T-cell (primary cell): ENCODE results near the gene ARHGEF33. TPM values are rescaled to one million over a fixed set of nuclear protein-coding genes. Genes with fewer than 3 reads are reported as not detected.

Source experiments
- ATAC-seq, 4 experiments: fragments of 200-7000 bp in 3 of 4; fragments of 150-1000 bp in 1 of 4; cut with Tn5 transposase; replicated peaks in 1 of 4; 1 replicate in 3 of 4; 2 replicates in 1 of 4; pipeline ENCODE4 v1.10.0; 2021; ENCODE audit warnings: moderate library complexity in 3 of 4, mild to moderate bottlenecking in 2 of 4, moderate number of reproducible peaks in 1 of 4
- CTCF ChIA-PET, 2 donors: fragments of 300-600 bp; sonication (Branson Sonifier 250); formaldehyde crosslinking; loops; one replicate each; lab custom pipeline; 2022; ENCODE audit warnings: antibody characterized with exemption in 2 of 2; lab: Charles Lee
- POLR2A ChIA-PET, 2 donors: fragments of 300-600 bp; sonication (Branson Sonifier 250); formaldehyde crosslinking; loops; one replicate each; lab custom pipeline; 2022; ENCODE audit warnings: antibody characterized with exemption in 2 of 2; lab: Charles Lee
- DNase-seq, 35 experiments: peaks; one replicate each; pipeline versions ENCODE4 v3.0.0 to v3.0.0-alpha.2; 2013 to 2023
- H3K27ac ChIP-seq: one replicate; pipeline ENCODE4 v1.5.1; 2013; ENCODE audit warnings: low read length
- H3K27me3 ChIP-seq, 2 experiments: replicated peaks in 1 of 2; 1 replicate in 1 of 2; 2 replicates in 1 of 2; pipeline versions ENCODE4 v1.6.1 to v1.7.0; 2013; ENCODE audit warnings: low read length in 1 of 2, mixed read lengths in 1 of 2; ENCODE audit not compliant: control insufficient read depth in 2 of 2, insufficient read depth in 2 of 2; ENCODE audit errors: extremely low read depth in 1 of 2
- H3K36me3 ChIP-seq, 2 donors: 1 replicate in 1 of 2; 2 replicates in 1 of 2; pipeline versions ENCODE4 v1.6.1 to v1.7.0; 2013; ENCODE audit warnings: low read length in 1 of 2; ENCODE audit not compliant: control insufficient read depth in 2 of 2, insufficient read depth in 1 of 2; ENCODE audit errors: extremely low read depth in 1 of 2
- H3K4me1 ChIP-seq, 2 experiments: 1 replicate in 1 of 2; 2 replicates in 1 of 2; pipeline versions ENCODE4 v1.6.1 to v1.7.0; 2013; ENCODE audit warnings: low read length in 2 of 2, mixed read lengths in 1 of 2; ENCODE audit not compliant: insufficient read depth in 2 of 2, control insufficient read depth in 1 of 2; ENCODE audit errors: extremely low read depth in 1 of 2
- H3K4me3 ChIP-seq, 2 donors: 1 replicate in 1 of 2; 2 replicates in 1 of 2; pipeline versions ENCODE4 v1.5.1 to v1.7.0; 2013; ENCODE audit warnings: mild to moderate bottlenecking in 2 of 2, low read length in 1 of 2, moderate library complexity in 1 of 2; ENCODE audit not compliant: control insufficient read depth in 1 of 2; ENCODE audit errors: extremely low read depth in 1 of 2
- H3K9me3 ChIP-seq: 2 replicates; pipeline ENCODE4 v1.7.0; 2013
- H3K27ac Mint-ChIP-seq, 2 donors: one replicate each; pipeline ENCODE4 v1.8.0; 2020 to 2021; ENCODE audit warnings: mild to moderate bottlenecking in 2 of 2, mixed read lengths in 2 of 2
- H3K27me3 Mint-ChIP-seq, 2 donors: one replicate each; pipeline ENCODE4 v1.8.0; 2021 to 2022; ENCODE audit warnings: mixed read lengths in 2 of 2
- H3K36me3 Mint-ChIP-seq: one replicate; pipeline ENCODE4 v1.8.0; 2021; ENCODE audit warnings: mixed read lengths
- H3K4me1 Mint-ChIP-seq, 3 donors: one replicate each; pipeline ENCODE4 v1.8.0; 2020 to 2022; ENCODE audit warnings: mixed read lengths in 3 of 3, mild to moderate bottlenecking in 1 of 3
- H3K4me3 Mint-ChIP-seq, 3 donors: one replicate each; pipeline ENCODE4 v1.8.0; 2020 to 2022; ENCODE audit warnings: mild to moderate bottlenecking in 3 of 3, mixed read lengths in 3 of 3, moderate library complexity in 3 of 3
- H3K9me3 Mint-ChIP-seq, 3 donors: one replicate each; pipeline ENCODE4 v1.8.0; 2020 to 2022; ENCODE audit warnings: mixed read lengths in 3 of 3
- WGBS: methylation state at CpG from one replicate; pipeline ENCODE4 v1.1.5; 2013; ENCODE audit warnings: missing lambda C conversion rate; ENCODE audit not compliant: insufficient coverage; 5-methylcytosine and 5-hydroxymethylcytosine counted together
- total RNA-seq, 35 experiments: library from RNA in 6 of 35; stranded (reverse) in 6 of 35; fragments of 120-200 nt in 1 of 35; gene quantifications; one replicate each; pipeline versions ENCODE4 v1.2.1 to v1.2.4 and lab custom pipeline; 2013 to 2026

ARHGEF33 gene
- total RNA-seq, 5 donors from 2014 or later (not counting 1 experiment from before 2014, with no cell fraction given) = 0.15 to 0.26 (median 0.16) TPM; not detected in 2

DNA sequence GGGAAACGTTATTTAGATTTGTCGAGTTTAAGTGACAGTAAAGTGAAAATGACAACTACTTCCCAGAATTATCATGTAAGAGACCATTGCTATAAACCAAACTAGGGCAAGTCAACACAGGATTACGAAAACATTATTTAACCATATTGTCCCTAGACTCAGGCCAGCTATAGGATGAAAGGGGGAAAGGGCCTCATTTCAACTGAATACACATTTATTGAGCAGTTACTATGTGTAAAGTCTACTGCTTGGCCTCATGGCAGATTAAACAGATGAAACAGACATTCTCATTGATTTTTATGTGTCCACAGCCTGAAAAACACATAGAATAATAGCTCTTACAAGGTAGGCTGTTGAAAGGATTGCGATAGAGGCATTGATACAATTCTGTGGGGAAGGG is 32.7 kb downstream of the ARHGEF33 start:
- ChIA-PET CTCF (interaction anchor here in 1 of 2 donors (0.6 kb wide), 1 partner anchor 306 kb away, joined by 3 read pairs; no protein-coding TSS in a partner anchor), POLR2A (no interaction called here)
- WGBS = 100% methylated on average over 1 of the region's 4 CpGs

DNA sequence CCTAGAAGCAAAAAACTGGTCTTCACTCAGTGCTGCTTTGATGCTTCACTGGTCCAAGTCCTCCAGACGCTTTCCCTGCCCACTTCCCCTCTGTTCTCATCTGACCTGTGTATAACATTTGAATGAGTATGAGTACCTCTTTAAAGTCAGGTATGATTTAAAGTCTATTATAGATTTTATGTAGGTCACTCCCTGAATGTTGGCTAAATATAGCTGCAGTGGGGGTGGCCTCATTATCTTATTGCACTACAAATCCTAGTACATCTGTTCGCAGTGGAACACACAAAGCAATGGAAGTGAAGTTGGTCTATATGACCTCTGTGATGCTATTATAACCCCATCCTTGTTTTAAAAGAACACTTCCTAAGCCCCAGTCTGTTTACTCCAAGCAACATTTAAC is 33.2 kb downstream of the ARHGEF33 start:
- WGBS = no CpG with 5 or more reads among the region's 2 CpGs
- Histone ChIP-seq H3K27me3 (no peaks in the 10 kb centered on the region), H3K27ac (no peak overlapping the region), H3K4me3 (no peak overlapping the region), H3K4me1 (no peaks in the 10 kb centered on the region), H3K9me3 (no peaks in the 10 kb centered on the region), H3K36me3 (no peaks in the 10 kb centered on the region)
- H3K9me3 Mint-ChIP-seq = no peaks in the 10 kb centered on the region
- H3K27me3 Mint-ChIP-seq = peaks cover 0 to 2% of the 10 kb centered on the region in 2 donors
- ChIA-PET CTCF (interaction anchor here in 1 of 2 donors (0.6 kb wide), 1 partner anchor 305 kb away, joined by 3 read pairs; no protein-coding TSS in a partner anchor), POLR2A (no interaction called here)
- ATAC-seq (no peak), DNase-seq (no peak)
- no peaks in the 10 kb centered on the region for H3K4me1 Mint-ChIP-seq
- no peak overlapping the region for H3K4me3 Mint-ChIP-seq
- no peaks in the 10 kb centered on the region for H3K36me3 Mint-ChIP-seq
- H3K27ac Mint-ChIP-seq = no peak overlapping the region

More for the DNA sequence above, 32.7 kb downstream of the ARHGEF33 start:
- H3K27me3 Mint-ChIP-seq = peaks cover 0 to 2% of the 10 kb centered on the region in 2 donors
- H3K27me3 ChIP-seq = no peaks in the 10 kb centered on the region
- no peak for DNase-seq
- ATAC-seq = no peak
- H3K4me3 ChIP-seq = no peak overlapping the region
- no peak overlapping the region for H3K4me3 Mint-ChIP-seq
- no peaks in the 10 kb centered on the region for H3K4me1 Mint-ChIP-seq
- no peaks in the 10 kb centered on the region for H3K36me3 ChIP-seq
- no peaks in the 10 kb centered on the region for H3K9me3 Mint-ChIP-seq
- H3K9me3 ChIP-seq = no peaks in the 10 kb centered on the region
- H3K27ac Mint-ChIP-seq = no peak overlapping the region
- no peaks in the 10 kb centered on the region for H3K4me1 ChIP-seq
- H3K27ac ChIP-seq = no peak overlapping the region
- no peaks in the 10 kb centered on the region for H3K36me3 Mint-ChIP-seq

GRCh38 chr2:38925982-38926381 is 36.3 kb downstream of the ARHGEF33 start:
- Histone ChIP-seq H3K27me3 (no peaks in the 10 kb centered on the region), H3K4me3 (no peak overlapping the region), H3K9me3 (no peaks in the 10 kb centered on the region), H3K27ac (no peak overlapping the region), H3K4me1 (no peaks in the 10 kb centered on the region), H3K36me3 (no peaks in the 10 kb centered on the region)
- H3K36me3 Mint-ChIP-seq = no peaks in the 10 kb centered on the region
- no CpG with 5 or more reads among the region's 9 CpGs for WGBS
- H3K4me3 Mint-ChIP-seq = no peak overlapping the region
- H3K4me1 Mint-ChIP-seq = no peaks in the 10 kb centered on the region
- CTCF ChIA-PET = no interaction called here
- POLR2A ChIA-PET = no interaction called here
- DNase-seq = no peak
- no peak overlapping the region for H3K27ac Mint-ChIP-seq
- no peak for ATAC-seq
- peaks cover 0 to 2% of the 10 kb centered on the region in 2 donors for H3K27me3 Mint-ChIP-seq
- H3K9me3 Mint-ChIP-seq = no peaks in the 10 kb centered on the region

- ChIA-PET POLR2A (no interaction called here), CTCF (no interaction called here)
- H3K4me3 Mint-ChIP-seq = no peak overlapping the region
- ATAC-seq = no peak
- Histone ChIP-seq H3K27ac (no peak overlapping the region), H3K4me1 (no peaks in the 10 kb centered on the region), H3K27me3 (no peaks in the 10 kb centered on the region), H3K4me3 (no peak overlapping the region), H3K36me3 (no peaks in the 10 kb centered on the region), H3K9me3 (no peaks in the 10 kb centered on the region)
- H3K9me3 Mint-ChIP-seq = no peaks in the 10 kb centered on the region
- H3K4me1 Mint-ChIP-seq = no peaks in the 10 kb centered on the region
- H3K27ac Mint-ChIP-seq = no peak overlapping the region
- WGBS = no CpG with 5 or more reads among the region's 2 CpGs
- DNase-seq = no peak
- H3K36me3 Mint-ChIP-seq = no peaks in the 10 kb centered on the region
- peaks cover 6 to 8% of the 10 kb centered on the region in 2 donors for H3K27me3 Mint-ChIP-seq
These were observed 40.9 kb downstream of the ARHGEF33 start for GRCh38 chr2:38930600-38930999.

DNA sequence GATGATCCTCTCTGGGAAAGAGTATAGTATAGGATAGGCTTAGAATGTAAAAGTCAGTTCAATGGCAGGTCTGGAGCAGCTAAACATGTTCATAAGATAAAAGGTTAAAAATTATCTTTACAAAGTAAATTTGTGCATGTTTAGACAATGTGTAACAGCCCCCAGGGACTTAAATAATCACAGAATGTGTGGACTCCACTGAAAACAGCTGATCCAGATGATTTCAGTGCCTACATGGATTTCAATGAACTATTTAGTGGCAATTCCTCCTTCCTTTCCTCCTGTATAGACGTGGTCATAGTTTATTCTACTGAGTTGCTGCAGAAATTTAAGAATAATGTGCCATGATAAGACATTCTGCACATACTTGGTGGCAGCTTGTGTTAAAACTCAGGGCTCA is 42.9 kb downstream of the ARHGEF33 start:
- H3K4me1 Mint-ChIP-seq = no peaks in the 10 kb centered on the region
- WGBS = no CpG with 5 or more reads among the region's 1 CpG
- no peaks in the 10 kb centered on the region for H3K36me3 ChIP-seq
- no peak overlapping the region for H3K27ac Mint-ChIP-seq
- ChIA-PET CTCF (interaction anchor here in 1 of 2 donors (0.5 kb wide), 1 partner anchor 30 kb away, joined by 4 read pairs; no protein-coding TSS in a partner anchor), POLR2A (no interaction called here)
- H3K4me1 ChIP-seq = no peaks in the 10 kb centered on the region
- ATAC-seq (no peak), DNase-seq (no peak)
- H3K27me3 Mint-ChIP-seq = peaks cover 6 to 7% of the 10 kb centered on the region in 2 donors
- no peaks in the 10 kb centered on the region for H3K36me3 Mint-ChIP-seq
- H3K27me3 ChIP-seq = no peaks in the 10 kb centered on the region
- no peaks in the 10 kb centered on the region for H3K9me3 Mint-ChIP-seq
- no peaks in the 10 kb centered on the region for H3K9me3 ChIP-seq
- no peak overlapping the region for H3K4me3 Mint-ChIP-seq
- H3K4me3 ChIP-seq = no peak overlapping the region
- H3K27ac ChIP-seq = no peak overlapping the region

DNA sequence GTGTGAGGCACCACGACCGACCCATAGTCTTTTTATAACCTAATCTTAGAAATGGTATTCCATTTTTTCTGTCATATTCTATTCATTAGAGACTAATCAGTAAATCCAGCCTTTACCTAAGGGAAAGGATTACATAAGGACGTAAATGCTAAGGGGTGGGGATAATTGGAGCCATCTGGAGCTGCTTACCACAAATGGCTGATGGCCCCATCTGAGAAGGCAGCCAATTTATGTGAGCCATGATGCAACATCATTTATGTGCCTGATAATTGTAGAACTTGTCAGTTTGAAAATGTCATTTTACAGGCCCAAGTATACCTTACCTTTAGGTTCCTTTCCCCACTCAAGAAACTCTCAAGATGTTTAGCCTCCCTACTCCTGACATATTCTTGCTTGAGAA is 44.0 kb downstream of the ARHGEF33 start:
- Mint-ChIP-seq H3K9me3 (no peaks in the 10 kb centered on the region), H3K27me3 (peaks cover 6 to 7% of the 10 kb centered on the region in 2 donors), H3K4me3 (no peak overlapping the region), H3K27ac (no peak overlapping the region), H3K4me1 (no peaks in the 10 kb centered on the region), H3K36me3 (no peaks in the 10 kb centered on the region)
- POLR2A ChIA-PET = no interaction called here
- H3K4me3 ChIP-seq = no peak overlapping the region
- H3K27me3 ChIP-seq = no peaks in the 10 kb centered on the region
- no CpG with 5 or more reads among the region's 3 CpGs for WGBS
- H3K9me3 ChIP-seq = no peaks in the 10 kb centered on the region
- H3K27ac ChIP-seq = no peak overlapping the region
- CTCF ChIA-PET = no interaction called here
- ATAC-seq = no peak
- no peaks in the 10 kb centered on the region for H3K4me1 ChIP-seq
- DNase-seq = no peak
- no peaks in the 10 kb centered on the region for H3K36me3 ChIP-seq

DNA sequence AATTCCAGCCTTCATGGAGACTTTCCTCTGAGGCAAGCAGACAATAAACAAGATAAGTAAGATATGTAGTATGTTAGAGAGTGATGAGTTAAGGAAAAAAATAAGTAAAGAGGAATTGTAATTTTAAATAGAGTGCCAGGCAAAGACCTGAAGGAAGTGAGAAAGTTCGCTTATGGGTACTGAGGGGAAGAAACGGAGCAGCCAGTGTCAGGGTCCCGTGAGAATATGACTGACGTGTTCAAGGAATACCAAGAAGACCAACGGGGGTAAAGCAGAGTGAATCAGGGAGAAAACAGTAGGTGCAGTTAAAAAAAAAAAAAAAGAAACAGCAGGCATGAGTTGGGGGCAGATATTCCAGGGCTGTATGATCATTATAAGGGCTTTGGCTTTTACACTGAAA is 45.1 kb downstream of the ARHGEF33 start:
- 75% methylated on average over 5 of the region's 5 CpGs for WGBS
- Mint-ChIP-seq H3K27ac (no peak overlapping the region), H3K4me3 (no peak overlapping the region), H3K27me3 (peaks cover 6 to 7% of the 10 kb centered on the region in 2 donors), H3K4me1 (no peaks in the 10 kb centered on the region), H3K36me3 (no peaks in the 10 kb centered on the region), H3K9me3 (no peaks in the 10 kb centered on the region)
- ATAC-seq (no peak), DNase-seq (no peak)
- Histone ChIP-seq H3K4me1 (no peaks in the 10 kb centered on the region), H3K4me3 (no peak overlapping the region), H3K27ac (no peak overlapping the region), H3K36me3 (no peaks in the 10 kb centered on the region), H3K9me3 (no peaks in the 10 kb centered on the region), H3K27me3 (no peaks in the 10 kb centered on the region)
- CTCF ChIA-PET = no interaction called here
- POLR2A ChIA-PET = no interaction called here
